ENCODE data around the gene SMIM17.

DNA sequence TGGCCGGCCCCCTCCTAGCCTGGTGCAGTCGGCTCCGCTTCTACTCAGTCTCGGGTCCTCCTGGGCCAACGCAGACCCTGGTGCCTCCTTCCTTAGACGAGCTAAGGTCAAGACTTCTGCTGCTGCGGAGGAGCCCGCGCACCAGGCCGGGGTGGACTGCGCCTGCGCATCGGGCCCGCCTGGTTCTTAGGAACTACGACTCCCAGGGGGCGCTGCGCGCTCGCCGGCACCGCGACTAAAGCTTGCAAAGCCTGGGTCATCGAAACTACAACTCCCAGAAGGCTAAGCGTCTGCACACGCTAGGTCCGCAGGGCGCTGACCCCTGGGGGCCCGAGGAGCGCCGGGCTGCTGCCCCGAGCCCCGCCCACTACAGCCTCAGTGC is 28.6 kb downstream of the SMIM17 start, which contains the start of gene ZNF835:
- TF ChIP-seq, protein P1, sequence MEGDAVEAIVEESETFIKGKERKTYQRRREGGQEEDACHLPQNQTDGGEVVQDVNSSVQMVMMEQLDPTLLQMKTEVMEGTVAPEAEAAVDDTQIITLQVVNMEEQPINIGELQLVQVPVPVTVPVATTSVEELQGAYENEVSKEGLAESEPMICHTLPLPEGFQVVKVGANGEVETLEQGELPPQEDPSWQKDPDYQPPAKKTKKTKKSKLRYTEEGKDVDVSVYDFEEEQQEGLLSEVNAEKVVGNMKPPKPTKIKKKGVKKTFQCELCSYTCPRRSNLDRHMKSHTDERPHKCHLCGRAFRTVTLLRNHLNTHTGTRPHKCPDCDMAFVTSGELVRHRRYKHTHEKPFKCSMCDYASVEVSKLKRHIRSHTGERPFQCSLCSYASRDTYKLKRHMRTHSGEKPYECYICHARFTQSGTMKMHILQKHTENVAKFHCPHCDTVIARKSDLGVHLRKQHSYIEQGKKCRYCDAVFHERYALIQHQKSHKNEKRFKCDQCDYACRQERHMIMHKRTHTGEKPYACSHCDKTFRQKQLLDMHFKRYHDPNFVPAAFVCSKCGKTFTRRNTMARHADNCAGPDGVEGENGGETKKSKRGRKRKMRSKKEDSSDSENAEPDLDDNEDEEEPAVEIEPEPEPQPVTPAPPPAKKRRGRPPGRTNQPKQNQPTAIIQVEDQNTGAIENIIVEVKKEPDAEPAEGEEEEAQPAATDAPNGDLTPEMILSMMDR (IDR thresholded peaks at IDR 0.05; ENCODE audit: low read depth, low read length, missing input control): no peak
- TF ChIP-seq, protein P2, sequence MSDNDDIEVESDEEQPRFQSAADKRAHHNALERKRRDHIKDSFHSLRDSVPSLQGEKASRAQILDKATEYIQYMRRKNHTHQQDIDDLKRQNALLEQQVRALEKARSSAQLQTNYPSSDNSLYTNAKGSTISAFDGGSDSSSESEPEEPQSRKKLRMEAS (IDR thresholded peaks at IDR 0.05): no peak
- TF ChIP-seq, protein P3, sequence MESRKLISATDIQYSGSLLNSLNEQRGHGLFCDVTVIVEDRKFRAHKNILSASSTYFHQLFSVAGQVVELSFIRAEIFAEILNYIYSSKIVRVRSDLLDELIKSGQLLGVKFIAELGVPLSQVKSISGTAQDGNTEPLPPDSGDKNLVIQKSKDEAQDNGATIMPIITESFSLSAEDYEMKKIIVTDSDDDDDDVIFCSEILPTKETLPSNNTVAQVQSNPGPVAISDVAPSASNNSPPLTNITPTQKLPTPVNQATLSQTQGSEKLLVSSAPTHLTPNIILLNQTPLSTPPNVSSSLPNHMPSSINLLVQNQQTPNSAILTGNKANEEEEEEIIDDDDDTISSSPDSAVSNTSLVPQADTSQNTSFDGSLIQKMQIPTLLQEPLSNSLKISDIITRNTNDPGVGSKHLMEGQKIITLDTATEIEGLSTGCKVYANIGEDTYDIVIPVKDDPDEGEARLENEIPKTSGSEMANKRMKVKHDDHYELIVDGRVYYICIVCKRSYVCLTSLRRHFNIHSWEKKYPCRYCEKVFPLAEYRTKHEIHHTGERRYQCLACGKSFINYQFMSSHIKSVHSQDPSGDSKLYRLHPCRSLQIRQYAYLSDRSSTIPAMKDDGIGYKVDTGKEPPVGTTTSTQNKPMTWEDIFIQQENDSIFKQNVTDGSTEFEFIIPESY (IDR thresholded peaks at IDR 0.05): no peak
- TF ChIP-seq JUND (IDR thresholded peaks at IDR 0.05) (no peak), EGR1 (IDR thresholded peaks at IDR 0.05; ENCODE audit: low read depth in 2 of 2) (no peak), RAD21 (IDR thresholded peaks at IDR 0.05) (no peak)
- TF ChIP-seq, protein P4, sequence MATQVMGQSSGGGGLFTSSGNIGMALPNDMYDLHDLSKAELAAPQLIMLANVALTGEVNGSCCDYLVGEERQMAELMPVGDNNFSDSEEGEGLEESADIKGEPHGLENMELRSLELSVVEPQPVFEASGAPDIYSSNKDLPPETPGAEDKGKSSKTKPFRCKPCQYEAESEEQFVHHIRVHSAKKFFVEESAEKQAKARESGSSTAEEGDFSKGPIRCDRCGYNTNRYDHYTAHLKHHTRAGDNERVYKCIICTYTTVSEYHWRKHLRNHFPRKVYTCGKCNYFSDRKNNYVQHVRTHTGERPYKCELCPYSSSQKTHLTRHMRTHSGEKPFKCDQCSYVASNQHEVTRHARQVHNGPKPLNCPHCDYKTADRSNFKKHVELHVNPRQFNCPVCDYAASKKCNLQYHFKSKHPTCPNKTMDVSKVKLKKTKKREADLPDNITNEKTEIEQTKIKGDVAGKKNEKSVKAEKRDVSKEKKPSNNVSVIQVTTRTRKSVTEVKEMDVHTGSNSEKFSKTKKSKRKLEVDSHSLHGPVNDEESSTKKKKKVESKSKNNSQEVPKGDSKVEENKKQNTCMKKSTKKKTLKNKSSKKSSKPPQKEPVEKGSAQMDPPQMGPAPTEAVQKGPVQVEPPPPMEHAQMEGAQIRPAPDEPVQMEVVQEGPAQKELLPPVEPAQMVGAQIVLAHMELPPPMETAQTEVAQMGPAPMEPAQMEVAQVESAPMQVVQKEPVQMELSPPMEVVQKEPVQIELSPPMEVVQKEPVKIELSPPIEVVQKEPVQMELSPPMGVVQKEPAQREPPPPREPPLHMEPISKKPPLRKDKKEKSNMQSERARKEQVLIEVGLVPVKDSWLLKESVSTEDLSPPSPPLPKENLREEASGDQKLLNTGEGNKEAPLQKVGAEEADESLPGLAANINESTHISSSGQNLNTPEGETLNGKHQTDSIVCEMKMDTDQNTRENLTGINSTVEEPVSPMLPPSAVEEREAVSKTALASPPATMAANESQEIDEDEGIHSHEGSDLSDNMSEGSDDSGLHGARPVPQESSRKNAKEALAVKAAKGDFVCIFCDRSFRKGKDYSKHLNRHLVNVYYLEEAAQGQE (IDR thresholded peaks at IDR 0.05): no peak

All from liver (tissue), 3 donors.